IPS-NIHi7 (cell line): Measurements from ENCODE around the gene KDELR1.
"Not testable (repeated sequence)": the region's sequence is repeated elsewhere in the genome, so short reads cannot be mapped to it uniquely, and the experiment has no call there.

Experiments used
- DNase-seq: peaks from one replicate; pipeline ENCODE4 v3.0.0; 2012; ENCODE audit warnings: mixed read lengths; ENCODE audit errors: extremely low spot score

The KDELR1 gene

GRCh38 chr19:48397263-48398101, 6.1 kb upstream of the KDELR1 start:
- DNase-seq: no peak

GRCh38 chr19:48396824-48397176, 5.4 kb upstream of the KDELR1 start:
- no peak for DNase-seq

DNA sequence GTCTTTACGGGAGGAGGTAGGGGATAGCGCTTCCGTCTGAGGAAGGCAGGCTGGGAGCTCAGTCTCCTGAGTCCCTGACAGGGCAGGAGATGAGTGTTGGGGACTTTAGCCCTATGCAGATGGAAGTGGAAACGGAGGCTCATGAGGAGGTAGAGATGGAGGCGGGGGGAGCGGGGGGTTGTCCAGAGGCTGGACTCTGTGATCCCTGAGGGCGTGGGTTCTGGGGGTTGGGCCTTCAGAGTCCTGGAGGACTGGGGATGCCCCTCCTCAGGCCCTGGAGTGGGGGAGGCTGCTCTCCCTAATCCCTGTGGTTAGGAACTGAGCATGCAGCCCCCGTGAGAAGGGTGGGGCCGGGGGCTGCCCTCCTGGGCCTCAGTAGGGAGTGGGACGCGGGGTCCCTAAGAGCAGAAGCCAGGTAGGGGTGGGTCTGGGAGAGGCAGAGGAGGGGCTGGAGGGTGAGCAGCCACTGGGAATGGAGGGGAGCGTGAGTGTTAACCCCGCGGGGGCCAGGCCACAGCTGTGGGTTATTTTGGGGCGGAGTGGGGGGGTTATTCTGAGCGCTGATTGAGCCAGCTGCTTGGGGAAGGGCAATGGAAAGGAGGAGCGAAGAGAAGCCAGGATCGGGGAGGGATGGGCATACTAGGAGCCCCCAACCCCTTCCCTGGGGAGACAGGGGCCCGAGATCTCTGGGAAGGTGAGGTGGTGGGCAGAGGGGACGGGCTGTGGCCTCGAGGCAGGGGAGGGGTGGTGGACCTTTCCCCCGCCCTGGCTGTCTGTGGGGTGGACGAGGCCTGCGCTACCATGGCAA, 4.9 kb upstream of the KDELR1 start:
- no peak for DNase-seq

GRCh38 chr19:48395499-48395898, 4.1 kb upstream of the KDELR1 start:
- no peak for DNase-seq

GRCh38 chr19:48395170-48395455, 3.8 kb upstream of the KDELR1 start:
- DNase-seq: no peak

DNA sequence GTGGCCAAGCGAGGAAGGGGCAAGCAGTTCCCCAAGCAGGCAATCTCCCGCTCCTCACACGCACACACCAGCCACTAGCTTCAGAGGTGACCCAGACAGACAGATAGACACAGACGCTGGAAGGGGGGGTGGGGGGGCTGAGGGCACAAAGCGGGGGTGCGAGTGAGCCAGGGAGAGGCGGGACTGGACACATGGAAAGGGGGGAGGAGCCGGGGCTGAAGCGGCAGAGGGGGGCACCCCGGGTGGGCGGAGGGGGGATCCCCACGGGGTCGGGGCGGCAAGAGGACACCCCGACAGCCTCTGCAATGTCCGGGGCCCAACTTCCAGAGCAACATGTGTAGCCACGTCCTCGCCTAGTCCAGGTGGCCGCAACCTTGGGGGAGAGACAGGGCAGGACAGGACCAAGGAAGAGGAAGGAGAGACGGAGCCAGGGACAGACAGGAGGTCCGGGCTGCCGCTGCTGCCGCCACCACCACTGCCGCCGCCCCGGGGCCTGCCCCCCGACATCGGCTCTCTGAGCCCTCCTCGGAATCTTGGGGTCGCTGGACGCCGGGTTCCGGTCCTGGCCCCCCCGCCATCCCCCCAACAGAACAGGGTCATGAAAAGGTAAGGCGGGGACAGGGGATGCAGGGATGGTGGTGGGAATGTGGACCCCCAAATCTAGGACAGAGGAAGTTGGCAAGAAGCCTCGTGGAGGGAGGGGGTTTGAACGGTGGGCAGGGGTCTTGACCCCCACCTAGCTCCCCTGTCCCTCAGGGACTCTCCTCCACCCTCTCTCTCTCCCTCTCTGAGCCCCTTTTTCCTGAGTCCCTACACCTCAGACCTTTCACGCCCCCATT, 3.2 kb upstream of the KDELR1 start:
- no peak for DNase-seq

DNA sequence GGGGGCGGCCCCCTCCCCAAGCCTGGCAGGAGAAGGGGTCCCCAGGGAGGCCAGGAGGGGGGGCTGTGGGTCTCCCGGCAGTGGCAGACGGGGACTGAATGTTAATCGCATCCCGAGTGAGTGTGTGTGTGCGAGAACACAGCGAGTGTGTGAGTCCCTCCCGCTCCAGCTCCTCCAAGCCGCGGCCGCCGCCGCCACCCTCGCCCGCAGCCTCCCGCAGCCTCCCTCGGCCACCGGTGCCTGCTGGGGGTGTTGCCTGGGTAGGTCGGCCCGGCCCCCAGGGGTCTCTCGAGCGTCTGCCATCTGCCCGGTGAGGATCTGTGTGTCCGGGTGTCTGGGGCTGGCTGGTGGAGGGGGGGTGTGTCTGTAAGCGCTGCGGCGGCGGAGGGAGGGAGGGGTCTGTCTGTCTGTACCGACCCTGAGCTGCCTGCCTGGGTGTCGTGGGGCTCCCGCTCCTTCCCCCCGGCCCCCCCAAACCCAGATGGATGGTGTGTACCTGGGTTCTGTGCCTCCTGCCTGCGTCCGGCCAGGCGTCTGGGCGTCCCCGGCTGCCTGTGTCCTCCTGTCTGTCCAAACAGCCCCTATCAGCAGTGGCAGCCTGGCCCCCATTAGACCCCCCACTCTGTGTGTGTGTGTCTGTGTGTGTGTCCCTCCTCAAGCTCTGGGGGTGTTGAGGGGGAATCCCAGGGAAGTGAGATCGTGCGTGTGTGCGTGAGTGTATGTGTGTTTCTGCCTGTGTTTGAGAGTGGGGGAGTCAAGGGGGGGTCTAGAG, 2.4 kb upstream of the KDELR1 start, which contains the start of gene GRIN2D:
Gene GRIN2D (plus strand): TSS at position 110 of the 772 bp plus-strand sequence. CDS start 4,725 bp downstream, outside the sequence.
- DNase-seq: no peak

- DNase-seq: no peak
These were observed 1.7 kb upstream of the KDELR1 start for GRCh38 chr19:48392860-48393558.

- DNase-seq: not testable (repeated sequence)
These were observed 624 bp upstream of the KDELR1 start for GRCh38 chr19:48392006-48392344.

DNA sequence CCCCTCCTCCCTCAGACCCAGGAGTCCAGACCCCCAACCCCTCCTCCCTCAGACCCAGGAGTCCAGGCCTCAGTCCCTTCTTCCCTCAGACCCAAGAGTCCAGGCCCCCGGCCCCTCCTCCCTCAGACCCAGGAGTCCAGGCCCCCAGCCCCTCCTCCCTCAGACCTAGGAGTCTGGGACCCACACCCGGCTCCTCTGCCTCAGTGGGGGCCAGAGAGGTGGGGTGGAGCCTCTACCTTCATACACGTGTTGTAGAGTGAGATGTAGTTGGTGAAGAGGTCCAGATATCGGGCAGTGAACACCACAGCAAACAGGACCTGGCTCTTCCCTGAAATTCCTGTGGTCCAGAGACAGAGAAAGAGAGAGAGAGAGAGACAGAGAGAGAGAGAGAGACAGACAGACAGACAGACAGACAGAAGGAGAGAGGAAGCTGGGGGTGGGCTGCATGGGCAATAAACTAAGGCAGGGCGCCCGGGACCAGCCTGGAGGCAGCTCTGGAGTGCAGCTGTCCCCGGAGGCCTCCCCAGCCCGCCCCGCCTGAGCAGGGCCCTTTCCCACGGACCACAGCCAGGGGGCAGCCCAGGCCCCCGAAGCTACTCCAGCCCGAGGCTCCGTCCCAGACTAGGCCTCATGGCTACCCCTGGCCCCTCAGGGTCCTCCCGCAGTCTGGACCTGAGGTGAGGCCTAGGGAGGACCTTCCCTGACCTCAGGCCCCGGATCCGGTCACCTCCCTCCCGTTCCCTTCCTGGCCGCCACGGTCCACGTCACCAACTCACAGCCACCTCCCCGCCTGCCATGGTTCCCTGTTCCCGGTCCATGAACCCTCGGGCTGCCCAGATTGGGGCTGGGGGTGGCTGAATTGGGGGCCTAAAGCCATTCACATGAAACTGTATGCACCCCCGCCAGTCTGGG, 907 bp downstream of the KDELR1 start:
- DNase-seq: peak; percentile 83

GRCh38 chr19:48386981-48387380, 4.4 kb downstream of the KDELR1 start:
- DNase-seq: no peak

GRCh38 chr19:48385461-48386087, 5.8 kb downstream of the KDELR1 start:
- no peak for DNase-seq

DNA sequence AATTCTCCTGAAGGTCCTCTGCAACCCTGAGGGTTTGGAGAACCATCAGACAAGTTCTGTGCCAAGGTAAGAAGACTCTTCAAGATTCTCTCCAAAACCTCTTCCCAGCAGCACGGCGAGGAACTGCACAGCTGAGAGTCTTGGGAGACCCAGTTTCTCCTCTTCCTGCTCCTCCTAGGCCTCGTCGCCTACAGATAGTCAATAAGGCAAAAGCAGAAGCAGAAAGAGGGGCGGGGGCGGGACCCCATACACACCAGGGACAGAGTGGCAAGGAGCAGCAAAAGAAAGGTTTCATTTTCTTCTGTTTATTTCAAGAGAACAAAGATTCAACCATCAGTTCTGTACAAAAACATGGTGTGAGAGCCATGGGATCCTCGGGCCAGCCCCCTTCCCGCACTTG, 9.1 kb downstream of the KDELR1 start:
- no peak for DNase-seq

DNA sequence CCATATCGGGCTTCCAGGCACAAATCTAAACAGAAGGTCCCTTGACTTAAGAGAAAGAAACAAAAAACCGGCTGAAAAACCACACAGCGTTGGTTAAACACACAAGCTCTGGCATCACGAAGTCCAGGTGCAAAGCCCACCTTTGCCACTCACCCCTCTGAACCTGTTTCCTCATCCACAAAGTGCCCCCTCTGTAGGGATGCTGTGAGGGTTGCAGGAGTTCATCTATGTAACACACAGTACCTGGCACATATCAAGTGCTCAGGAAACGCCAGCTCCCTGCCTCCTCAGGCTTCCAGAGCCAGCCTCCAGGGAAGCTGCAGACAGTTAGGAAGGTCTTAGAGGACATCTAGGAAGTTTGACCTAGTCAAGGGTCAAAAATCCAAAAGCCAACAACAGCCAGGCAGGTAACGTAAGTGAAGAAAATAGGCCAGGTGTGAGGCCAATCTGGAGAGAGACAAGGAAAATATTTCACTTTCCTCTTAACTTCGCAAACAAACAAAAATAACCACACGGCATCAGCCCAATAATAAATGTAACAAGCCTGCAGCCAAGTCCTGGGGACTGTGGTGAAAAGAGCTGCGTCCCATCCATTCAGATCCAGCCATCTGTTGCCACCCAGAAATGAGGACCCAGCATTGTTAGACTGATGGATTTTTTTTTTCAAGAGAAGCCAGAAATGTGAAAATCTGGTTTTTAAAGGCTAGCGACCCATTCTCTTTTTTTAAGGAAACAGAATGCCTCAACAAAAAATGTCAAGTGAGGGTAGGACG, 10.0 kb downstream of the KDELR1 start:
- DNase-seq: no peak

GRCh38 chr19:48379058-48379457, 12.3 kb downstream of the KDELR1 start:
- DNase-seq: no peak

GRCh38 chr19:48378194-48378570, 13.2 kb downstream of the KDELR1 start:
- DNase-seq: no peak

DNA sequence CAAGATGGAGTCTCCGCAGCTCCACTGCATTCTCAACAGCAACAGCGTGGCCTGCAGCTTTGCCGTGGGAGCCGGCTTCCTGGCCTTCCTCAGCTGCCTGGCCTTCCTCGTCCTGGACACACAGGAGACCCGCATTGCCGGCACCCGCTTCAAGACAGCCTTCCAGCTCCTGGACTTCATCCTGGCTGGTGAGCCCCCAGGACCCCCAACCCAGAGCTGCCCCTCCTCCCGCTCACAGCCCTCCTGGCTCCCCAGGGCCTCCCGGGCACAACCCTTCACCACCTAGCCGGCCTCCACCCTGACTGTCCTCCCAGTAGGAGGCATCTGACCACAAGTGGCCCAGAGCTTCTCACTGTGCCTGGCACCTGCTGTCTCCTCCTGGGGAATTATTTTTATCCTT, 17.8 kb downstream of the KDELR1 start:
- no peak for DNase-seq

GRCh38 chr19:48372904-48373303, 18.4 kb downstream of the KDELR1 start:
- DNase-seq: no peak

- not testable (repeated sequence) for DNase-seq
These were observed 19.6 kb downstream of the KDELR1 start for GRCh38 chr19:48371771-48372170.
